Breast epithelium (tissue), 4 donors: Measurements from ENCODE around the gene ASPG. TPM values are rescaled to one million over a fixed set of nuclear protein-coding genes. Genes with fewer than 3 reads are reported as not detected.

Experiments used
- DNase-seq, 2 donors: peaks; one replicate each; pipeline ENCODE4 v3.0.0-alpha.2; 2019; ENCODE audit warnings: low spot score in 2 of 2
- H3K27ac ChIP-seq, 2 donors: fragments of 200-600 bp; sonication (generic) in 1 of 2; one replicate each; pipeline ENCODE4 v1.5.1; 2016 to 2019; ENCODE audit warnings: mild to moderate bottlenecking in 1 of 2
- H3K27me3 ChIP-seq, 2 donors: fragments of 200-600 bp; sonication (generic) in 1 of 2; one replicate each; pipeline versions ENCODE4 v1.5.1 to v1.6.0; 2017 to 2019; ENCODE audit warnings: control low read depth in 1 of 2, mild to moderate bottlenecking in 1 of 2
- H3K36me3 ChIP-seq: fragments of 200-600 bp; one replicate; pipeline ENCODE4 v1.5.1; 2019
- H3K4me1 ChIP-seq, 2 donors: fragments of 200-600 bp; sonication (generic); one replicate each; pipeline ENCODE4 v1.5.1; 2016 to 2019; ENCODE audit warnings: control low read depth in 1 of 2
- H3K4me3 ChIP-seq, 3 donors: fragments of 200-600 bp; sonication (generic); 1 replicate in 2 of 3; 2 replicates in 1 of 3; pipeline ENCODE4 v1.5.1; 2016 to 2019; ENCODE audit warnings: mild to moderate bottlenecking in 3 of 3, moderate library complexity in 2 of 3
- H3K9me3 ChIP-seq, 2 donors: fragments of 200-600 bp; sonication (generic) in 1 of 2; one replicate each; pipeline ENCODE4 v1.5.1; 2016 to 2019; ENCODE audit warnings: control low read depth in 1 of 2
- CTCF ChIP-seq, 3 donors: fragments of 450-650 bp; IDR thresholded peaks; one replicate each; pipeline ENCODE4 v1.5.1; 2016 to 2017; ENCODE audit warnings: antibody characterized with exemption in 3 of 3, mild to moderate bottlenecking in 3 of 3, moderate library complexity in 3 of 3
- POLR2A ChIP-seq: fragments of 450-650 bp; IDR thresholded peaks from one replicate; pipeline ENCODE4 v1.6.1; 2016; ENCODE audit warnings: antibody characterized with exemption, mild to moderate bottlenecking, moderate library complexity
- POLR2AphosphoS5 ChIP-seq, 3 donors: sonication (generic); formaldehyde crosslinking; IDR thresholded peaks; one replicate each; pipeline ENCODE4 v1.6.1; 2017; ENCODE audit warnings: antibody characterized with exemption in 3 of 3
- intact Hi-C: fragments of 100-400 bp; cut with DNase I; formaldehyde crosslinking; loops from one replicate; pipeline ENCODE4 v1.15.1; 2023; ENCODE audit warnings: low total_unique reads
- total RNA-seq, 3 donors: library from RNA; depleted of rRNA; stranded (reverse); fragments of >200 nt; gene quantifications; one replicate each; pipeline ENCODE4 v1.1.0, GENCODE V29; 2016

ASPG gene
- total RNA-seq, 3 donors from 2014 or later: 0.15 to 0.33 TPM; not detected in 1

- Histone ChIP-seq H3K27ac (no peak overlapping the region), H3K9me3 (no peaks in the 10 kb centered on the region), H3K4me3 (no peak overlapping the region), H3K36me3 (no peaks in the 10 kb centered on the region), H3K4me1 (peaks cover 0 to 6% of the 10 kb centered on the region in 2 donors), H3K27me3 (peaks cover 0 to 10% of the 10 kb centered on the region in 2 donors)
- DNase-seq: peak in 1 of 2 donors; percentile 51
- intact Hi-C loops: no loop called here
- TF ChIP-seq POLR2A (no peak), CTCF (IDR thresholded peaks at IDR 0.05) (no peak), POLR2AphosphoS5 (IDR thresholded peaks at IDR 0.05) (no peak)
These were observed 14.9 kb downstream of the ASPG start for GRCh38 chr14:104100171-104101085.

GRCh38 chr14:104101086-104101621, 15.7 kb downstream of the ASPG start:
- Histone ChIP-seq H3K9me3 (no peaks in the 10 kb centered on the region), H3K27ac (no peak overlapping the region), H3K4me3 (no peak overlapping the region), H3K36me3 (no peaks in the 10 kb centered on the region), H3K4me1 (peaks cover 0 to 6% of the 10 kb centered on the region in 2 donors), H3K27me3 (peaks cover 0 to 10% of the 10 kb centered on the region in 2 donors)
- intact Hi-C loops: no loop called here
- no peak for TF ChIP-seq POLR2A
- TF ChIP-seq POLR2AphosphoS5 (IDR thresholded peaks at IDR 0.05): no peak
- no peak for TF ChIP-seq CTCF (IDR thresholded peaks at IDR 0.05)
- DNase-seq: peak in 1 of 2 donors; percentile 41

- Histone ChIP-seq H3K36me3 (no peaks in the 10 kb centered on the region), H3K9me3 (no peaks in the 10 kb centered on the region), H3K27ac (no peak overlapping the region), H3K27me3 (peaks cover 0 to 12% of the 10 kb centered on the region in 2 donors), H3K4me3 (no peak overlapping the region), H3K4me1 (peaks cover 0 to 6% of the 10 kb centered on the region in 2 donors)
- peak in 1 of 2 donors; percentile 43 for DNase-seq
- no peak for TF ChIP-seq POLR2AphosphoS5 (IDR thresholded peaks at IDR 0.05)
- TF ChIP-seq CTCF (IDR thresholded peaks at IDR 0.05): no peak
- TF ChIP-seq POLR2A: no peak
- intact Hi-C loops: no loop called here
These were observed 16.3 kb downstream of the ASPG start for GRCh38 chr14:104101651-104102281.

GRCh38 chr14:104102282-104102914, 16.9 kb downstream of the ASPG start:
- no peak for TF ChIP-seq POLR2AphosphoS5 (IDR thresholded peaks at IDR 0.05)
- TF ChIP-seq CTCF (IDR thresholded peaks at IDR 0.05): no peak
- TF ChIP-seq POLR2A: no peak
- no peaks in the 10 kb centered on the region for H3K36me3 ChIP-seq
- H3K27ac ChIP-seq: no peak overlapping the region
- no peak overlapping the region for H3K4me3 ChIP-seq
- DNase-seq: no peak
- no peaks in the 10 kb centered on the region for H3K9me3 ChIP-seq
- peaks cover 0 to 6% of the 10 kb centered on the region in 2 donors for H3K4me1 ChIP-seq
- peaks cover 0 to 12% of the 10 kb centered on the region in 2 donors for H3K27me3 ChIP-seq
- intact Hi-C loops: no loop called here
